ENCODE data around the gene PDK2. TPM values are rescaled to one million over a fixed set of nuclear protein-coding genes. Genes with fewer than 3 reads are reported as not detected.

PDK2 gene
- total RNA-seq, 1 donor from 2014 or later: 44.6 TPM

DNA sequence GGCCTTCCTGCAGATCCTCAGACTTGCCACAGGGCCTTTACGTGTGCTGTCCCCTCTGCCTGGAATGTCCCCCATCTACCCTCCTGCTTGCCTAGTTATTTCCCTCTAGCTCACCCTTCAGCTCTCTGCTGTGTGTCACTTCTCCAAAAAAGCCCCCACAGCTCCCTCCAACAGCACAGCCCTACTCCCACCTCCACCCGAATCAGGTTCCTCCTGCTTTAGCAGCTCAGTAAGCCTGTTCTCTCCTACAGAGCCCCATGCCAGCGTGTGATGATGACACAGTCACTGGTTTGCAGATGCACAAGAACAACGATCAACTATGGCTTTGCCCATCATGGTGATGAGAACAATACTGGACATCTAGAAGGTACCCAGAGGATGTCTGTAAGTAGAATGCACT lies 41.9 kb downstream of the PDK2 start:
- H3K36me3 Mint-ChIP-seq: peaks cover 53% of the 10 kb centered on the region

DNA sequence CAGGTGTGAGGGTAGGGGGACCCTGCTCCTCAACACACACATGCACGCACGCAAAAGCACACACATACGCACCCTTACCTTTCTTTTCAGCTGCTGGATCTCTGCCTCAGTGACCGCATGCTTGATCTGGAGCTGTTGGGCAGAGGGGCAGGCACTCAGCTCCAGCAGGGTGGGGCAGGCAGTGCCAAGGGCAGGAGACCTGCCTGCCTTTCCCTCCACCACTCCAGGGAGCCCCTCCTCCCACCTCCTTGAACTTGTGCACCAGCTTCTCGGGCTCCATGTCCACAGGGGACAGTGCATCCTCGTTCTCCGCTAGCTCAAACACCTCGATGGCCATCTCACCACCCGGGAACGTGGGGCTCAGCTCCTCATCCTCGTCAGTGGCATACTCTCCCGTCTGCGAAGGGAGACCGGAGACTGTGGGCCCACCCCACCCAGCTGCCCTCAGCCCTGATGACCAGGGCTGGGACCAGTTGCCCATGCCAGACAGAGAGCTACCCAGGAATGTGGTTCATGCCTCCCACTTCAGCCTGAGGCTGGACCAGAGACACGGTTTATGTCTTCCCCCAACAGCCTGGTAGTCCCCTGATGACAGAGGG lies 44.1 kb downstream of the PDK2 start:
- Mint-ChIP-seq H3K9me3 (no peaks in the 10 kb centered on the region), H3K4me3 (no peak overlapping the region), H3K27ac (no peak overlapping the region), H3K4me1 (no peaks in the 10 kb centered on the region), H3K27me3 (ENCODE audit: low read depth) (no peaks in the 10 kb centered on the region), H3K36me3 (peaks cover 68% of the 10 kb centered on the region)
- DNase-seq (ENCODE audit: low spot score in 2 of 2, unreplicated experiment in 2 of 2): no peak
- TF ChIP-seq, protein P1, sequence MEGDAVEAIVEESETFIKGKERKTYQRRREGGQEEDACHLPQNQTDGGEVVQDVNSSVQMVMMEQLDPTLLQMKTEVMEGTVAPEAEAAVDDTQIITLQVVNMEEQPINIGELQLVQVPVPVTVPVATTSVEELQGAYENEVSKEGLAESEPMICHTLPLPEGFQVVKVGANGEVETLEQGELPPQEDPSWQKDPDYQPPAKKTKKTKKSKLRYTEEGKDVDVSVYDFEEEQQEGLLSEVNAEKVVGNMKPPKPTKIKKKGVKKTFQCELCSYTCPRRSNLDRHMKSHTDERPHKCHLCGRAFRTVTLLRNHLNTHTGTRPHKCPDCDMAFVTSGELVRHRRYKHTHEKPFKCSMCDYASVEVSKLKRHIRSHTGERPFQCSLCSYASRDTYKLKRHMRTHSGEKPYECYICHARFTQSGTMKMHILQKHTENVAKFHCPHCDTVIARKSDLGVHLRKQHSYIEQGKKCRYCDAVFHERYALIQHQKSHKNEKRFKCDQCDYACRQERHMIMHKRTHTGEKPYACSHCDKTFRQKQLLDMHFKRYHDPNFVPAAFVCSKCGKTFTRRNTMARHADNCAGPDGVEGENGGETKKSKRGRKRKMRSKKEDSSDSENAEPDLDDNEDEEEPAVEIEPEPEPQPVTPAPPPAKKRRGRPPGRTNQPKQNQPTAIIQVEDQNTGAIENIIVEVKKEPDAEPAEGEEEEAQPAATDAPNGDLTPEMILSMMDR (IDR thresholded peaks at IDR 0.05; ENCODE audit: unreplicated experiment): no peak

More for the DNA sequence above, 41.9 kb downstream of the PDK2 start:
- H3K4me1 Mint-ChIP-seq: no peaks in the 10 kb centered on the region
- H3K27me3 Mint-ChIP-seq (ENCODE audit: low read depth): no peaks in the 10 kb centered on the region
- TF ChIP-seq, protein P1 (IDR thresholded peaks at IDR 0.05; ENCODE audit: unreplicated experiment): no peak
- no peak for DNase-seq (ENCODE audit: low spot score in 2 of 2, unreplicated experiment in 2 of 2)
- H3K27ac Mint-ChIP-seq: no peak overlapping the region
- no peak overlapping the region for H3K4me3 Mint-ChIP-seq
- H3K9me3 Mint-ChIP-seq: no peaks in the 10 kb centered on the region

DNA sequence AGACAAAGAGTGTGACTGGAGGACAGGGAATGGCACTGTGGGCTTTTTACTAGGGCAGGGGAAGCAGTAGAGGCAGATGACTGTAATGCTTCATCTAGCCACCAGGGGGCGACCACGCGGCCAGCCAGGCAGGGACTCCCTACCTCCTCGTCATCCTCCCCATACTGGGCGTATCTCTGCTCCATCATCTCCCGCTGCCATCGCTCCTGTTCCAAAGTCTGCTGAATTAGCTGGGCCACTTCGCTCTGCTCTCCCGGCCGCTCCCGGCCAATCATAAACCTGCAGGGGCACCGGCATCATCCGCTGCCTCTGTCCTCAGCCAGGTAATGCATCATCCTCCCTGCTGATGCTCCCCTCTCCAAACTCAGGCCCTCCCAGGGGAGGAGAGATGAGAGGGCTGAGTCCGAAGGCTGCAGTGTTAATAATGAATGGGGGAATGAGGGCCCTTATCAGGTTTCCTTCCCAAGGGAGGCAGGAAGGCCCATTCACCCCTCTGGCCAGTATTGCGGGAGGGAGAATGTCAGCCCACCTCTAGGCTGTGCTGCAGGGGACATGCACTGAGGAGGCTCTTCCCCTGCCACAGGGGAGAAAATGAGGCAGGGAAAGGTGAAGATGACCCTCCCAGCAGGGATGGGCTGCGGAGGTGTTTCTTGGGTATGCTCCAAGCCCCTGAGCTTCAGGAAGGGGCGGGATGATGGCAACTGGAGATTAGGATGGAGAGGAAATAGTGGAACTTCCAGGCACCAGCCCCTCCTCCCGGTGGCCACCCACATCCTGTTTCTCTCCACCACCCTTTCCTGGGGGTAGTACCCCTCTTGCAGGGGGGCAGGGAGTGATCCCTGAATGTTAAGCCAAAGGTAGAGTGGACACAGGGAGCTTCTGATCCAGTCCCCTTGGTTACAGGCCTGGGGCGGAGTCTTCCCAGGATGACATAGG lies 45.1 kb downstream of the PDK2 start:
- H3K9me3 Mint-ChIP-seq: no peaks in the 10 kb centered on the region
- H3K4me1 Mint-ChIP-seq: no peaks in the 10 kb centered on the region
- H3K36me3 Mint-ChIP-seq: peaks cover 71% of the 10 kb centered on the region
- no peak overlapping the region for H3K27ac Mint-ChIP-seq
- H3K27me3 Mint-ChIP-seq (ENCODE audit: low read depth): no peaks in the 10 kb centered on the region
- no peak overlapping the region for H3K4me3 Mint-ChIP-seq
- TF ChIP-seq, protein P1 (IDR thresholded peaks at IDR 0.05; ENCODE audit: unreplicated experiment): peak; percentile 93
- peak; percentile 53 to 81 for DNase-seq (ENCODE audit: low spot score in 2 of 2, unreplicated experiment in 2 of 2)

DNA sequence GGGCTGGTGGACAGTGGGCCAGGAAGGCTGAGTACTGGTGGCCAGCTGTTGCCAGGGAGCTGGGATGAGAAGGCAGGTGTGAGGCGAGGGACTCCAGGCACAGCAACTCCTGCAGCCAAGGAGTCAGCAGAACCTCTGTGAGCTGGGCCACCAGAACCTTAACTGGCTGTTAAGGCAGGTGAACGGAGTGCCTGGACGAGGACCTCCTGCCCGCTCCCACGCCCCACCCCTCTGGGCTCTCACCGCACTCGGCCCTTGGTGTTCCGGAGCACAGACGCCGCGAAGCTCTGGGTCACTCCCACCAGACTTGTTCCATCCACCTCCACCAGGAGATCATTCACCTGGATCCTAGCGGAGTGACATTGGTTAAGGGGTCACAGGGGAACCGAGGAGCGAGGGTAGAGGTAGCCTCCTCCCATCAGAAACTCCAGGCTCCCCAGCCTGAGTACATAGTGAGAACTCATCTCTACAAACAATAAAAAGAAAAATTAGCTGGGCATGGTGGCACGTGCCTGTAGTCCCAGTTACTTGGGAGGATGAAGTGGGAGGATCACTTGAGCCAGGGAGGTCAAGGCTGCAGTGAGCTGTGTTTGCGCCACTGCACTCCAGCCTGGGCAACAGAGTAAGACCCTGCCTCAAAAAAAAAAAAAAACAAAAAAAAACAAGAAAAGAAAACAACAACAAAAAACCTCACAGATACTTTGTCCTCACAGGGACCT lies 46.0 kb downstream of the PDK2 start:
- TF ChIP-seq, protein P1 (IDR thresholded peaks at IDR 0.05; ENCODE audit: unreplicated experiment): no peak
- Mint-ChIP-seq H3K27me3 (ENCODE audit: low read depth) (no peaks in the 10 kb centered on the region), H3K36me3 (peaks cover 69% of the 10 kb centered on the region)

DNA sequence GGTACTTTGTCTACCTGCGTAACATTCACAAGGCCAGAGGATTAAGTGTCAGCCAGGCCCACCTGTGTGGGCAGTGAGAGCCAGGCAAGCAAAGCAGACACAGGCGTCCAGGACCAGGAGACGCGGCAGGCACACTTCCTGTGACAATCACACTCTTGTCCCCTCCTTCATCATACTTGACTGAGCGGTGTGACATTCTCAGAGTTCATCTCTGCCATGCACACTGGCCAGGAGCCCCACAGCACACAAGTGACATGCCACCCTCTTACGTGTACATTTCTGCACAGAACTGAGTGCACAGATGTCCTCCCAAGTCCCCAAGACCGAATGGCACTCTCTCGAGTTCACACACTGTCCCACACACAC lies 46.6 kb downstream of the PDK2 start:
- TF ChIP-seq, protein P1 (IDR thresholded peaks at IDR 0.05; ENCODE audit: unreplicated experiment): no peak

More for the DNA sequence above, 46.0 kb downstream of the PDK2 start:
- Mint-ChIP-seq H3K27ac (no peak overlapping the region), H3K4me1 (peaks cover 3% of the 10 kb centered on the region), H3K4me3 (no peak overlapping the region), H3K9me3 (no peaks in the 10 kb centered on the region)
- DNase-seq (ENCODE audit: low spot score in 2 of 2, unreplicated experiment in 2 of 2): no peak

More for the DNA sequence above, 46.6 kb downstream of the PDK2 start:
- peaks cover 64% of the 10 kb centered on the region for H3K36me3 Mint-ChIP-seq
- H3K27ac Mint-ChIP-seq: no peak overlapping the region
- no peaks in the 10 kb centered on the region for H3K27me3 Mint-ChIP-seq (ENCODE audit: low read depth)
- no peak for DNase-seq (ENCODE audit: low spot score in 2 of 2, unreplicated experiment in 2 of 2)
- peaks cover 6% of the 10 kb centered on the region for H3K4me1 Mint-ChIP-seq
- H3K4me3 Mint-ChIP-seq: no peak overlapping the region
- H3K9me3 Mint-ChIP-seq: no peaks in the 10 kb centered on the region

Data from mesothelial cell of epicardium (in vitro differentiated cells).